ENCODE data around the gene ATP1A4. TPM values are rescaled to one million over a fixed set of nuclear protein-coding genes. Genes with fewer than 3 reads are reported as not detected.

The ATP1A4 gene
- total and polyA plus RNA-seq, 2 donors (not counting 1 experiment from before 2014, with no cell fraction given): not detected

DNA sequence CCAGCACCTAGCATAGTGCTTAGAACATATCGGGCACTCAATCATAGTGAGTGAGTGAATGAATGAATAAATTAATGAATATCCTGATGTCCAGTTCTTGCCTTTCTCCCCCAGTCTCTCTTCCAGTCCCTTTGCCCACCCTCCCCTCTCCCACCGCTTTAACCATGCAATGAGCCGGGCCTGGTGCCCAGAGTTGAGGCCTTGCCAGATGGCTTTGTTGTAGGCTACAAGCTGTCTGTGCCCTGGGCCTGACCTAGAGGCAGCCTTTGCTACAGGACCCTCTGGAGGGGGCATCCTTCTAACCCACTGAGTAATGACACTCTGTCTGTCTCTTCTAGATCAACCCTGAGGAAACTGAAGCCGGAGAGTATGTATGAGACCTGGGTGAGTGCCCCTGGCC lies 45.8 kb downstream of the ATP1A4 start:
- H3K4me1 ChIP-seq (ENCODE audit: control insufficient read depth, extremely low read depth, insufficient read depth, low read length): no peaks in the 10 kb centered on the region
- H3K27ac ChIP-seq (ENCODE audit: insufficient read depth, low read length): no peak overlapping the region
- H3K79me2 ChIP-seq (ENCODE audit: control insufficient read depth, insufficient read depth, low read length): no peaks in the 10 kb centered on the region
- TF ChIP-seq EZH2 (IDR thresholded peaks at IDR 0.05; ENCODE audit: low read length, missing control alignments): no peak
- TF ChIP-seq, protein P1, sequence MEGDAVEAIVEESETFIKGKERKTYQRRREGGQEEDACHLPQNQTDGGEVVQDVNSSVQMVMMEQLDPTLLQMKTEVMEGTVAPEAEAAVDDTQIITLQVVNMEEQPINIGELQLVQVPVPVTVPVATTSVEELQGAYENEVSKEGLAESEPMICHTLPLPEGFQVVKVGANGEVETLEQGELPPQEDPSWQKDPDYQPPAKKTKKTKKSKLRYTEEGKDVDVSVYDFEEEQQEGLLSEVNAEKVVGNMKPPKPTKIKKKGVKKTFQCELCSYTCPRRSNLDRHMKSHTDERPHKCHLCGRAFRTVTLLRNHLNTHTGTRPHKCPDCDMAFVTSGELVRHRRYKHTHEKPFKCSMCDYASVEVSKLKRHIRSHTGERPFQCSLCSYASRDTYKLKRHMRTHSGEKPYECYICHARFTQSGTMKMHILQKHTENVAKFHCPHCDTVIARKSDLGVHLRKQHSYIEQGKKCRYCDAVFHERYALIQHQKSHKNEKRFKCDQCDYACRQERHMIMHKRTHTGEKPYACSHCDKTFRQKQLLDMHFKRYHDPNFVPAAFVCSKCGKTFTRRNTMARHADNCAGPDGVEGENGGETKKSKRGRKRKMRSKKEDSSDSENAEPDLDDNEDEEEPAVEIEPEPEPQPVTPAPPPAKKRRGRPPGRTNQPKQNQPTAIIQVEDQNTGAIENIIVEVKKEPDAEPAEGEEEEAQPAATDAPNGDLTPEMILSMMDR (conservative IDR thresholded peaks at IDR 0.05 in 1 of 2, IDR thresholded peaks at IDR 0.05 in 1 of 2; ENCODE audit: low read depth in 1 of 2, low read length in 2 of 2): no peak
- peaks cover 11% of the 10 kb centered on the region for H3K27me3 ChIP-seq (ENCODE audit: control insufficient read depth, insufficient read depth, low read length)
- H3K4me3 ChIP-seq (replicated peaks in 1 of 4; ENCODE audit: control extremely low read depth in 1 of 4, insufficient read depth in 1 of 4, low read depth in 3 of 4, low read length in 4 of 4): no peak overlapping the region
- no peaks in the 10 kb centered on the region for H3K36me3 ChIP-seq (ENCODE audit: control insufficient read depth, insufficient read depth, low read length)
- H3K9me3 ChIP-seq (ENCODE audit: control insufficient read depth, insufficient read depth, low read depth, low read length): no peaks in the 10 kb centered on the region
- no peaks in the 10 kb centered on the region for H4K20me1 ChIP-seq (ENCODE audit: control insufficient read depth, extremely low read depth, insufficient read depth, low read length)
- no peak for DNase-seq (ENCODE audit: low read depth in 2 of 2)
- H3K4me2 ChIP-seq (ENCODE audit: extremely low read depth, insufficient read depth, low read length): no peak overlapping the region
- no peak overlapping the region for H2AFZ ChIP-seq (ENCODE audit: low read length)
- H3K9ac ChIP-seq (ENCODE audit: insufficient read depth, low read length): no peak overlapping the region

DNA sequence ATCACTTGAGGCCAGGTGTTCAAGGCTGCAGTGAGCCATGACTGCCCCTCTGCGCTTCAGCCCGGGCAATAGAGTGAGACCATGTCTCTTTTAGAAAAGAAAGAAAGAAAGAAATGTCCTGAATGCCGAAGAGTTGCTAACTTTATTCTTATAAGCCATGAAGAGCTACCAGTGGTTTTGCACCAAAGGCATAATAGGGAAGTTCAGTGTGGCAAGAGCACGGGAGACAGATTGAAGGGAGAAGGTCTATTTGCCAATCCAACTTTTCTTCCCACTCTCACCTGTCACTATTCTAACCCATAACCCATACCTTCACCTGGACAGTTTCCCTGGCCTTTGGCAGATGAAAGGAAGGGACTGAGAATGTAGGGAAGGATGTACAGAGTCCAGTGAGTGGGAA lies 49.4 kb downstream of the ATP1A4 start:
- no peak for DNase-seq (ENCODE audit: low read depth in 2 of 2)
- peaks cover 2% of the 10 kb centered on the region for H3K4me1 ChIP-seq (ENCODE audit: control insufficient read depth, extremely low read depth, insufficient read depth, low read length)
- no peaks in the 10 kb centered on the region for H3K36me3 ChIP-seq (ENCODE audit: control insufficient read depth, insufficient read depth, low read length)
- H2AFZ ChIP-seq (ENCODE audit: low read length): no peak overlapping the region
- TF ChIP-seq, protein P1 (conservative IDR thresholded peaks at IDR 0.05 in 1 of 2, IDR thresholded peaks at IDR 0.05 in 1 of 2; ENCODE audit: low read depth in 1 of 2, low read length in 2 of 2): no peak
- no peak for TF ChIP-seq EZH2 (IDR thresholded peaks at IDR 0.05; ENCODE audit: low read length, missing control alignments)
- H3K9ac ChIP-seq (ENCODE audit: insufficient read depth, low read length): no peak overlapping the region
- no peak overlapping the region for H3K27ac ChIP-seq (ENCODE audit: insufficient read depth, low read length)
- H4K20me1 ChIP-seq (ENCODE audit: control insufficient read depth, extremely low read depth, insufficient read depth, low read length): no peaks in the 10 kb centered on the region
- no peak overlapping the region for H3K4me3 ChIP-seq (replicated peaks in 1 of 4; ENCODE audit: control extremely low read depth in 1 of 4, insufficient read depth in 1 of 4, low read depth in 3 of 4, low read length in 4 of 4)
- H3K27me3 ChIP-seq (ENCODE audit: control insufficient read depth, insufficient read depth, low read length): peaks cover 11% of the 10 kb centered on the region
- no peaks in the 10 kb centered on the region for H3K9me3 ChIP-seq (ENCODE audit: control insufficient read depth, insufficient read depth, low read depth, low read length)
- no peak overlapping the region for H3K4me2 ChIP-seq (ENCODE audit: extremely low read depth, insufficient read depth, low read length)
- peaks cover 5% of the 10 kb centered on the region for H3K79me2 ChIP-seq (ENCODE audit: control insufficient read depth, insufficient read depth, low read length)

DNA sequence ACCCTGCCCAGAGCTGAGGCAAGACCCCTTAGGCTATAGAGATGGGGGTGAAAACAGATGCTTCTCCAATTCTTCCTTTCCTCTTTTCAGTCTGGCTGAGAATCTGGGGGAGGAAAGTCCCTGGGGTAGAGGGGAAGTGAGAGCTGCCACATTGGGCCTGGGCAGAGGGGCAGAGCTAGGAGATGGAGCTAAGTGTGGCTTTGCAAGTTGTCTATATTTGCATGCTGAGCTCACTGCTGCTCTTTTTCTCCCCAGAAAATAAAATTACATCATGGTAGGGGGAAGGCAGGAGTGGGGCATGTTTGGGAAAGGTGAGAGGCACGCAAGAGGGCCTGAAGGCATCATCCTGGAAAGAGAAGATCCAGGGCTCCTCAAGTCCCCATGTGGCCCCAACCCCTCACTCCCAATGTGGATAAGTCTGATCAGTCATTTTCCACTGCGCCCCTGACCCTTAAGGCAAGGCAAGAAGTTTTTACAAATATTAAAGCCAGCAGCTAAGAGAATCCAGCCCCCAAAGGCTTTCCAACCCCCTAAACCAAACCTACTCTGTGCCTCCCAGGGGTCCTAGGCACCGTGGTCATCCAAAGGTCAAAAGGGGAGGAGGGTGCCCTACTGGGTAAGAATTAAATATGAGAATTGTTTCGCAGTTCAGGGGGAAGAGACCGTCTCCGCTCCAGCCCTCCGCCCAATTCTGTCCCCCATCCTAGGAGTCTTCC lies 53.3 kb downstream of the ATP1A4 start:
- Histone ChIP-seq H3K4me2 (ENCODE audit: extremely low read depth, insufficient read depth, low read length) (peak overlapping the region; percentile 77), H3K4me1 (ENCODE audit: control insufficient read depth, extremely low read depth, insufficient read depth, low read length) (peaks cover 29% of the 10 kb centered on the region)
- TF ChIP-seq EZH2 (IDR thresholded peaks at IDR 0.05; ENCODE audit: low read length, missing control alignments): no peak
- TF ChIP-seq, protein P1 (conservative IDR thresholded peaks at IDR 0.05 in 1 of 2, IDR thresholded peaks at IDR 0.05 in 1 of 2; ENCODE audit: low read depth in 1 of 2, low read length in 2 of 2): no peak

More for the DNA sequence above, 53.3 kb downstream of the ATP1A4 start:
- Histone ChIP-seq H3K79me2 (ENCODE audit: control insufficient read depth, insufficient read depth, low read length) (peaks cover 42% of the 10 kb centered on the region), H4K20me1 (ENCODE audit: control insufficient read depth, extremely low read depth, insufficient read depth, low read length) (peaks cover 4% of the 10 kb centered on the region), H3K4me3 (replicated peaks in 1 of 4; ENCODE audit: control extremely low read depth in 1 of 4, insufficient read depth in 1 of 4, low read depth in 3 of 4, low read length in 4 of 4) (peak overlapping the region in 2 of 4 experiments; percentile 45 to 49), H3K9ac (ENCODE audit: insufficient read depth, low read length) (no peak overlapping the region), H2AFZ (ENCODE audit: low read length) (peak overlapping the region; percentile 65), H3K27me3 (ENCODE audit: control insufficient read depth, insufficient read depth, low read length) (no peaks in the 10 kb centered on the region), H3K27ac (ENCODE audit: insufficient read depth, low read length) (peak overlapping the region; percentile 48), H3K9me3 (ENCODE audit: control insufficient read depth, insufficient read depth, low read depth, low read length) (no peaks in the 10 kb centered on the region), H3K36me3 (ENCODE audit: control insufficient read depth, insufficient read depth, low read length) (peaks cover 18% of the 10 kb centered on the region)
- DNase-seq (ENCODE audit: low read depth in 2 of 2): no peak

Measured in fibroblast of lung (primary cell).